Measurements from ENCODE around the gene WDR11.
A peak's percentile ranks its signal among the peaks of the same experiment; 100 is the strongest.

The WDR11 gene

DNA sequence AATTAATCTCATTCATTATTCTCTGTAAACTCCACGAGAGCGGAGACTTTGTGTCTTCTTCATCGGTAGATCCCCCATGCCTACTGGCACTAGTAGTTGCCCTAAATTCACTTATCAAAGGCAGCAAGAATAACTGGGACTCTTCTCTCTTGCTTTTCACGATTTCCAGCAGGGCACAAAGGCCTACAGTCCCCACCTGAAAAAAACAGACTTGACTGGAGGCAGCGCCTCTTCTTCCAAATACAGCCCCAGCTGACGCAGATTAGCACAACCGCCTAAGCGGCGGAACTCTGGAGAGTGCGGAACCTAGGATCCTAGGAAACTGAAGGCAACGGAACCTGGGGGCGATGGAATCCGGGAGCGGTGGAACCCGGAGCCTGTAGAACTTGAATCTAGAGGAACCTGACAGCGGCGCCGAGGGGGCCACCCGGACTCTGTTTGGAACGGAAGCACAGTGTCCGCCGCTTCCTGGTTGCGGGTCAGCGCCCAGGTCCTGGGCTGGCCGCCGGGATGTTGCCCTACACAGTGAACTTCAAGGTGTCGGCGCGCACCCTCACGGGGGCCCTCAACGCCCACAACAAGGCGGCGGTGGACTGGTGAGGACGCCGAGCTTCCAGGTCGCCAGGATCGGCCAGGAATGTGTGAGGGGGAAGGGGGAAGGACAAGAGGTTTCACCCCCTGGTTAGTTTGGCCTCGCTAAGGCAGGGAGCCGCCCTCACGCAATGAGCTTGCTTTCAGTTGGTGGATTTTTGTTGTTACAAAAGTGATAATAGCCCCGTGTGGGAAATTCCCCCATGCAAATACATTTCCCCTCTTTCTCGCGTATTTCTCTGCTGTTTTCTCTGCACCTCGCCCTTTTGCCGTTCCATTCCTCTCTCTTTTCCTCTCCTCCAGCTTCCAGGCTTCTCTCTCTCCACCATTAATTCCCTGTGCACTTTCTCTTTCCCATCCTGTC lies at the start of gene WDR11:
TSS of gene WDR11 (plus strand) at position 452 of the 955 bp plus-strand sequence. CDS start at position 511, 59 bp downstream.
- TF ChIP-seq, protein P1, sequence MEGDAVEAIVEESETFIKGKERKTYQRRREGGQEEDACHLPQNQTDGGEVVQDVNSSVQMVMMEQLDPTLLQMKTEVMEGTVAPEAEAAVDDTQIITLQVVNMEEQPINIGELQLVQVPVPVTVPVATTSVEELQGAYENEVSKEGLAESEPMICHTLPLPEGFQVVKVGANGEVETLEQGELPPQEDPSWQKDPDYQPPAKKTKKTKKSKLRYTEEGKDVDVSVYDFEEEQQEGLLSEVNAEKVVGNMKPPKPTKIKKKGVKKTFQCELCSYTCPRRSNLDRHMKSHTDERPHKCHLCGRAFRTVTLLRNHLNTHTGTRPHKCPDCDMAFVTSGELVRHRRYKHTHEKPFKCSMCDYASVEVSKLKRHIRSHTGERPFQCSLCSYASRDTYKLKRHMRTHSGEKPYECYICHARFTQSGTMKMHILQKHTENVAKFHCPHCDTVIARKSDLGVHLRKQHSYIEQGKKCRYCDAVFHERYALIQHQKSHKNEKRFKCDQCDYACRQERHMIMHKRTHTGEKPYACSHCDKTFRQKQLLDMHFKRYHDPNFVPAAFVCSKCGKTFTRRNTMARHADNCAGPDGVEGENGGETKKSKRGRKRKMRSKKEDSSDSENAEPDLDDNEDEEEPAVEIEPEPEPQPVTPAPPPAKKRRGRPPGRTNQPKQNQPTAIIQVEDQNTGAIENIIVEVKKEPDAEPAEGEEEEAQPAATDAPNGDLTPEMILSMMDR (IDR thresholded peaks at IDR 0.05), result no peak

DNA sequence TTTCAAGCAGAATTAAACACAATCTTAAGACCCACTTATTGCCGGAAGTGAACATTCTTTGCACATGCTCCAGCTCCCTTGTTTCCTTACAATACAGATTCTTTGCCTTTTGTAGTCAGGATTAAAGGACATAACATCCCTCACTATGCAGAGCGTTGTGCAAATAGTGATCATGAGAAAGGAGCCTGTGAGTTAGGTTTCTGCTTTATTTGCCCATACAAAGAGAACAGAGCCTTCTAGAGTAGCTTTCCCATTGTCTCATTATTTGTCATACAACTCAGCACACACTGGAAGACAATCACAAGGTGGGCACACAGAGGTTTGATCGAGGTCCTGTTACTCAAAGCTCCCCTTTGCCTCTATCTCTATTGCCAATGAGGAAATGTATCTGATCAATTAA lies 48.2 kb upstream of the WDR11 start:
- H3K27ac ChIP-seq, result no peak overlapping the region
- TF ChIP-seq, protein P1 (IDR thresholded peaks at IDR 0.05), result no peak
- H3K4me1 ChIP-seq (ENCODE audit: control insufficient read depth in 1 of 2, insufficient read depth in 1 of 2, low read depth in 1 of 2, low read length in 1 of 2), result no peaks in the 10 kb centered on the region
- no peak overlapping the region for H3K4me3 ChIP-seq (ENCODE audit: low read depth in 1 of 2, low read length in 1 of 2)
- no peaks in the 10 kb centered on the region for H3K9me3 ChIP-seq
- H3K36me3 ChIP-seq, result no peaks in the 10 kb centered on the region
- no peaks in the 10 kb centered on the region for H3K27me3 ChIP-seq

More for the DNA sequence above, at the start of gene WDR11:
- Histone ChIP-seq H3K36me3 (no peaks in the 10 kb centered on the region), H3K9me3 (no peaks in the 10 kb centered on the region), H3K4me3 (ENCODE audit: low read depth in 1 of 2, low read length in 1 of 2) (peak within 1 kb of the TSS; percentile 68 to 71), H3K27me3 (no peaks in the 10 kb centered on the region), H3K4me1 (ENCODE audit: control insufficient read depth in 1 of 2, insufficient read depth in 1 of 2, low read depth in 1 of 2, low read length in 1 of 2) (peaks cover 10 to 15% of the 10 kb centered on the region in 2 experiments), H3K27ac (peak within 1 kb of the TSS; percentile 74)

DNA sequence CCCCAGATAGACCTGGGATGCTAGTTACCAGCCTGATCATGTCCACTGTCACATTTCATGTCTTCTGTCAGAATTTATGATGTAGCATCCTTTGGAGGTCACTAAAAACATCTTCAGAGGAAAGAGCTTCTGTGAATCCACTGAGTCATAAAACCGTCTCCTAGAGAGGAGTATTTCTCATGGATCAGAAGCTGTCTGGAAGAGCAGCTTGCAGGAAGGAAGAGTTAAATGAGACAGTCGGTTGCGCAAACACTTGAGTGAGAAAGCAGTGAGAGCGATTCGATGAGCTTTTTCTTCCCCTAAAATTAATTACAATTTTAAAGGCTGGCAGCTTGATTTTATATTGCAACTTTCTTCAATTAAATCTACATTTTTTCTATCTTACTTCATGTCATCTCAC lies 47.2 kb upstream of the WDR11 start:
- no peaks in the 10 kb centered on the region for H3K27me3 ChIP-seq
- no peaks in the 10 kb centered on the region for H3K36me3 ChIP-seq
- H3K4me1 ChIP-seq (ENCODE audit: control insufficient read depth in 1 of 2, insufficient read depth in 1 of 2, low read depth in 1 of 2, low read length in 1 of 2), result no peaks in the 10 kb centered on the region
- H3K27ac ChIP-seq, result no peak overlapping the region
- H3K9me3 ChIP-seq, result no peaks in the 10 kb centered on the region
- TF ChIP-seq, protein P1 (IDR thresholded peaks at IDR 0.05), result no peak
- no peak overlapping the region for H3K4me3 ChIP-seq (ENCODE audit: low read depth in 1 of 2, low read length in 1 of 2)

DNA sequence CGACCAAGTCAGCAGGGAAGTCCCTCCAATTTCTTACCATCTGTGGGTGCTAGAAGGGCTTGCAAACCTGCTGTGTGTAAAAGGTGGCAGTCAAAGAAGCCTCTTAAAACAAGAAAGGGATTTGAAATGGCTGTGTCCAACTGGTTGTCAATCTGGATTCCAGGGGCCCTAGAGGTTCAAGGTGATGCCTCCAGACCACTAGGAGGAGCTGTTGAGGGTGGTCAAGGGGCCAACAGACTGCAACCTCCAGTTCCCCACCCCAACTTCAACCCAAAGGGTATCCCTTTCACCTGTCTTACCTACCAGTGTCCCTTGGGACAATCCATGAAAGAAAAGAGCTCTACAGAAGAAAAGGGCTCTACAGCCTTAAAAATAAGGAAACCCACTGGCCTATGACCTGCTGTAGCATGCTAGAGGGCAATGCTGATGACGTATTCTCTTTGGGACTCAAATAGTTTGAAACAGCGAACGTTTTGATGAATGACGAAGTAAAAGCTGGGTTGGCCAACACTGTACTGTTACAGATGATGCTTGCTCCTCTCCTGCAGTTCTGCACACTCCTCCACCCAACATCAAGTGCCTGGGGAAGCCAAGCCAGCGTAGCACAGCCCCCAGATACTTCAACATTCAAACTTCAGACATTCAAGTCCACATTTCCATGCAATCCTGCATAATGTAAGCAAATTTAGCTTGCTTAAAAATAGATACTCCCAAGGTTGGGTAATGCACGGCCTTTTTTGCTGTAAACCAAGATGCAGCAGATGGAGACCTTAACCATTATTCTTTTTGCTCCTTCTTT lies 45.9 kb upstream of the WDR11 start:
- TF ChIP-seq, protein P1 (IDR thresholded peaks at IDR 0.05), result no peak
- Histone ChIP-seq H3K27ac (no peak overlapping the region), H3K27me3 (peaks cover 9% of the 10 kb centered on the region), H3K36me3 (no peaks in the 10 kb centered on the region), H3K9me3 (no peaks in the 10 kb centered on the region), H3K4me3 (ENCODE audit: low read depth in 1 of 2, low read length in 1 of 2) (no peak overlapping the region), H3K4me1 (ENCODE audit: control insufficient read depth in 1 of 2, insufficient read depth in 1 of 2, low read depth in 1 of 2, low read length in 1 of 2) (no peaks in the 10 kb centered on the region)

DNA sequence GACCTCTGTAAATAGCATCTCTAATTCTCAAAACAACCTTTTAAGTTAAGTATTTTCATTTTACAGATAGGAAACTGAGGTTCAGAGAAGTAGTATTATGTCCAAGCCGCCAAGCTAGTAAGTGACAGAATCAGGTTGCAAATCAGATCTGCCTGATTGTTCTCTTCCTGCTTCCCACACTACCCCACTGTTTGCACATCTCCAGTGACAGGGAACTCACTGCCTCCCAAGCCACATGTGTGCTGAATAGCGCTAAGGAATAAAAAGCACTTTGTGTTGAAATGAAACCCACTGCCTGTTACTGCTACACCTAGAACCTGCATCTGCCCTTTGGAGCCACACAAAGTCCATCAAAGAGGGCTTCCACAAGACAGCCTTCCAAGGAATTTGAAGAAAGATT lies 45.1 kb upstream of the WDR11 start:
- TF ChIP-seq, protein P1 (IDR thresholded peaks at IDR 0.05), result no peak
- Histone ChIP-seq H3K9me3 (no peaks in the 10 kb centered on the region), H3K4me3 (ENCODE audit: low read depth in 1 of 2, low read length in 1 of 2) (no peak overlapping the region), H3K27me3 (peaks cover 16% of the 10 kb centered on the region), H3K4me1 (ENCODE audit: control insufficient read depth in 1 of 2, insufficient read depth in 1 of 2, low read depth in 1 of 2, low read length in 1 of 2) (no peaks in the 10 kb centered on the region), H3K27ac (no peak overlapping the region), H3K36me3 (no peaks in the 10 kb centered on the region)

All from neutrophil (primary cell).